ENCODE results near the gene STAG3. TPM values are rescaled to one million over a fixed set of nuclear protein-coding genes. Genes with fewer than 3 reads are reported as not detected.

Gene STAG3
- total RNA-seq, 1 experiment from 2014 or later: 0.35 TPM

DNA sequence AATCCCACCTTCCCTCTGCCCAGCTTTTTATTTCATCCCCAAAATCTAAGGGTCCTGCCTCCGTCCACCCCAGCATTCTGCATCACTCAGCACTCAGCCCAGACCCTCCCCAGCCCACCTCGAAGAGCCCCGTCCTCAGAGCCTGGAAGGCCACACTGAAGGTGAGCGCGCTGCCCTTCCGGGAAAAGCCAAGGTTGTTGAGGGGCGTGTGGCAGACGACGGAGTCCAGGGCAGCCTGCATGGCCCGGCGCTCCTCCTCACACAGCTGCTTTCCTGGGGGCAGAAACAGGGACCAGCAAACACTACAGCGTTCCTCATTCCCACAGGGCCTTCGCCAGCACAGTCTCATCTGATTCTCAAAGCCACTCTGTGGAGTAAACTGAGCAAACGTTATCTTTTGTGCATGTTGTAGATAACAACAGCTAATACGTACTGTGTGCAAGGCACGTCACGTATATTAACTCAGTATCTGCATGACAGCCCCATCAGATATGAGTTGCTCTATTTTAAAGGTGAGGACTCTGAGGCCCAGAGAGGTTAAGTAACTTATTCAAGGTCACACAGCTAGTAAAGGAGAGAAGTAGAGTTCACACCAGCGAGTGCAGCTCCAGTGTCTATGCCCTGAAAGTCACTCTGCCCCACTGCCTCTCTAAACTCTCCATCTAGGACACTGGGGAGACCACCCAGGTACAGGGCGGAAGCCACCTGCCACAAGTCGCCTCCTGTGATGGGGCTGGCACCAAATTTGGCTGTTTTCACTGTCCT is 22.0 kb upstream of the STAG3 start:
- no peak for DNase-seq (ENCODE audit: low spot score)

GRCh38 chr7:100156331-100157068 is 21.2 kb upstream of the STAG3 start:
- DNase-seq (ENCODE audit: low spot score): no peak

DNA sequence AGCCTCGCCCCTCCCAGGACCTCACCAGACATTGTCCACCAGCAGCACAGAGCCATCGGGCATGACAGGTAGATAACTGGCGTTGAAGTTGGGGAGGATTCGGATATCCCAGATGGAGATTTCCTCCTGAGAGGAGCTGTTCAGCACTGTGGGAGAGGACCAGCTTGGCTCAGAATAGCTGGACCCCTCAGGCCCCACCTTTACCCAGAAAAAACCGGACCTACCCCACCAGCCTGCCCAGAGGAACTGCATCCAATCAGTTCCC is 20.7 kb upstream of the STAG3 start:
- no peak for DNase-seq (ENCODE audit: low spot score)

DNA sequence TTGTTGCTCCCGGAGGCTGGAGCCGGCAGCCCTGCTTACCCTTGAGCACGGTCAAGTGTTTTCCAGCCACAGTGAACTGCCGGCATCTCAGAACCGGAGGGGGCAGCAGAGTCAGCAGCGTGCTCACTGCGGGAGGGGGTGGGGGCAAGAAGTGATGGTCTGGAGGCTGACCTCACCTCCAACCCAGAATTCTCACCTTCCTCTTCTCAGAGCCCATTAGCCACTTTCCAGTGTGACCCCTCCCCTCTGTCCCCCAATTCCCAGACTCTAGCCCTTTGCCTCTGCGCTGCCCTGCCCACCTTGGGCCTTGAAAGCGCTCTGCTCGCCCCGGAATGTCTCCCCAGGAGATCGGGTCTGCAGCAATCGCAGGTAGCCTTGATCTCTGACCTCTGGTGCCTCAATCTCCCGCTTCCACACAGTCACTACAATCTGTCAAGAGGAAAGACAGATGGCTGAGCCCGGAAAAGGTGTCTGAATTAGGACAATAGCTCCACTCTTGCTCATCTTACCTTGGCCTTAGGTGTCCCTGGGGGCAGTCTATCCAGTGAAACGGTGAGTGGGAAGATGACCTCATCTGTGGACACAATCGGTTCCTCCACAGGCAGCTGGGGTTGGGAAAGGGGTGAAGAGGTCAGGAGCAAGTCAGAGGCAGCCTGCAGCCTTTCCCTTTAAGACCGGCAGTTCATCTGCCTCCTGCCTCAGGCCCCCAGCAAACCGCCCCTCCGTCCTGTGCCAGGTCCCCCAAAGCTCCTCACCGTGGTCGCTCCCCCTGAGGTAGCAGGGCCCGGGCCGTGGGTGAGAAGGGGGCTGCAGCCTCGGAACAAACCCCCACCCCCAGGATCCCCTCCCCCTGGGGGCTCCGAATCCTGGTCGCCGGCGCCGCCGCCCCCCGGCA is 20.1 kb upstream of the STAG3 start:
- DNase-seq (ENCODE audit: low spot score): peak; percentile 29

DNA sequence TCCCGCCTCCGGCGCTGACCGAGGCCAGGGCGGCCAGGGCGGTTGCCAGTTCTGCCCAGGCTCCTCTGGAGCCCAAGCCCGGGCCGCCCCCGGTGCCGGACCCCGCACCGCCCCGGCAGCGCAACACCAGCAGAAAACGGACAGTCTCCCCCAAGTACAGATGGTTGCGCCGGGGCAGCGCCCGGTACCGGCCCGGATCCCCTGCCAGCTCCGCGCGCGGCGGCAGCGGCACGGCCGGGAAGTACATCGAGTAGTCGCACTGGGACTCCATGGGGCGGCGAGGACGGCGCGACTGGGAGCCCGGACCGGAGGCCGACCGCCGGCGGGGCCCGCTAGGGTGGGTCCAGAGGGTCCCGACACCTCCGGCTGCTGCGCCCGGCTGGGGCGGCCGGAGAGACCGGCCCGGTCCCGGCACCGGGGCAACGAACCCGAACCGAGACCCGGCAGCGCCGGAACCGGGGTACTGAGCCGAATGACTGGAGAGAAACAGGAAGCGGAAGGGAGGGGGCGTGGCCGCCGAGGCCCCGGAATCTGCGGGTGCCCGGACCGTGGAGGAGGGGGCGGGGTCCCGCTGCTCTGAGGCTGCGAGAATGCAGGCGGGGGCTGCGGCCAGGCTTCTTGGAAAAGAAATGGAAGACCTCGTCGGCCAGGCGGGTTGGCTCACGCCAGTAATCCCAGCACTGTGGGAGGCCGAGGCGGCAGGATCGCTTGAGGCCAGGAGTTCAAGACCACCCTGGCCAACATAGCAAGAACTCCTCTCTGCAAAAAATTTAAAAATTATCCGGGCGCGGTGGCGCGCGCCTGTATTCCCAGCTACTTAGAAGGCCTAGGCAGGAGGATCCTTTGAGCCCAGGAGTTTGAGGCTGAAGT is 19.3 kb upstream of the STAG3 start, which contains the start of gene TRAPPC14:
TSS of gene TRAPPC14 (minus strand) at position 495 of the 870 bp plus-strand sequence. CDS start at position 271, 224 bp downstream.
- peak; percentile 81 for DNase-seq (ENCODE audit: low spot score)

DNA sequence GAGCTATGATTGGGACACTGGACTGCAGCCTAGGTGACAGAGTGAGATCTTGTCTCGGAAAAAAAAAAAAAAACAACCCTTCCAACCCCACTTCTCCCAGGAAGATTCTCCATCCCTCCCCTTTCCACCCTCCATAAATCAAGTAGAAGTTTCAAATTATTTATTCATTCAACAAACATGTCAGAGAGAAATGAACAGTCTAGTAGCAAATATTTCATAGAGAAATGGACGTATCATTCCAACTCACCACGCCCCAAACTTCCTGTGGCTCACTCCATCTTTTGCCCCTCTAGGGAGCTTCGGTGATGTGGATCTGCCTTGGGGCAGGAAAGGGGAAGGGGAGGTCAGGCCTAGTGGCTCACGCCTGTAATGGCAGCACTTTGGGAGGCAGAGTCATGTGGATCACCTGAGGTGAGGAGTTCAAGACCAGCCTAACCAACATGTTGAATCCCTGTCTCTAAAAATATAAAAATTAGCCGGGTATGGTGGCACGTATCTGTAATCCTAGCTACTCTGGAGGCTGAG is 18.6 kb upstream of the STAG3 start:
- no peak for DNase-seq (ENCODE audit: low spot score)

DNA sequence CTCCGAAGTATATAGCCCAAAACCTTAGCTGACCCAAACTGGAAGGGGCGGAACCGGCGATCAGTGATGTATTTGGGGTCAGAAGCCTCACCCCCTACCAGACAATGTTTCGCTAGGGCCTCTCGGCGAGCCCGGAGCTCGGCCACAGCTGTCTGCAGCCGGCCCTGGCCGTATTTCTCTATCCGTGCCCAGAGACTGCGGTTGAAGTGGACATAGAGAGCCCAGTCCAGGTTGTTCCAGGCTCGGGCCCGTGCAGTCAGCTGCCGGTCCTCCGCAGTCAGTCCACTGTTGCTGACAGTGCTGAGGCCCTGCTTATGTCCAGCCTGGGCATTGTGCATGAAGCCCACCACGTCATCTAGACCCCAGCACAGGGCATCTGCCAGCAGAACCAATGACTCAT is 17.7 kb upstream of the STAG3 start:
- no peak for DNase-seq (ENCODE audit: low spot score)

GRCh38 chr7:100163006-100163531 is 14.6 kb upstream of the STAG3 start:
- no peak for DNase-seq (ENCODE audit: low spot score)

GRCh38 chr7:100163871-100164270 is 13.8 kb upstream of the STAG3 start:
- DNase-seq (ENCODE audit: low spot score): no peak

DNA sequence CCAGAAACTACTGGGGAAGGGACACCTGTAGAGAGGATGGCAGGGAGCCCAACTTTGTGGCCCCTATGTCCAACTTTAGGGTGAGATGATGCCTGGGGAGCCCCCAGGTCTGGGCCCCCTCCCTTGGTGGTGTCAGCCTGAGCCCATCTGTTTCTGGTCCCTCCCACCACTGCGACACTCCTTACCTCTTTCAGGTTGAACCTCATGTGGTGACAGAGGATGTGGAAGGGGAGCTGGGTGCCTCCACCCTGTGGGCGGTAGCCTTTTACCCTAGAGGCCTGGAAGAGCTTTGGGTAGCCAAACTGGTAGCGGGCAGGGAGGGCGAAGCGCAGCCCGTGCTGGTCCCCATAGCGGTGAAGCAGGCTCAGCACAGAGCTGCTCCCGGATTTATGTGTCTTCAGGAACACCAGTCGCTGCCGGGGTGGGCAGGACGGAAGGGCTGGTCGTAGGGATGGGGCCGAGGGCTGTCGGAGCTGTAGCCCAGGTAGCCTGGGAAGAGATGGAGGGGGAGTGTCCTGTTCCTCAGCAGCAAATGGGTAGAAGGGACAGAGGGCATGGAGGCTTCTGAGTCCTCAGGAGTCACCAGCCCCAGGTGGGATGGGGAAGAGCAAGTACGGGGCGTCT is 11.3 kb upstream of the STAG3 start:
- DNase-seq (ENCODE audit: low spot score): no peak

DNA sequence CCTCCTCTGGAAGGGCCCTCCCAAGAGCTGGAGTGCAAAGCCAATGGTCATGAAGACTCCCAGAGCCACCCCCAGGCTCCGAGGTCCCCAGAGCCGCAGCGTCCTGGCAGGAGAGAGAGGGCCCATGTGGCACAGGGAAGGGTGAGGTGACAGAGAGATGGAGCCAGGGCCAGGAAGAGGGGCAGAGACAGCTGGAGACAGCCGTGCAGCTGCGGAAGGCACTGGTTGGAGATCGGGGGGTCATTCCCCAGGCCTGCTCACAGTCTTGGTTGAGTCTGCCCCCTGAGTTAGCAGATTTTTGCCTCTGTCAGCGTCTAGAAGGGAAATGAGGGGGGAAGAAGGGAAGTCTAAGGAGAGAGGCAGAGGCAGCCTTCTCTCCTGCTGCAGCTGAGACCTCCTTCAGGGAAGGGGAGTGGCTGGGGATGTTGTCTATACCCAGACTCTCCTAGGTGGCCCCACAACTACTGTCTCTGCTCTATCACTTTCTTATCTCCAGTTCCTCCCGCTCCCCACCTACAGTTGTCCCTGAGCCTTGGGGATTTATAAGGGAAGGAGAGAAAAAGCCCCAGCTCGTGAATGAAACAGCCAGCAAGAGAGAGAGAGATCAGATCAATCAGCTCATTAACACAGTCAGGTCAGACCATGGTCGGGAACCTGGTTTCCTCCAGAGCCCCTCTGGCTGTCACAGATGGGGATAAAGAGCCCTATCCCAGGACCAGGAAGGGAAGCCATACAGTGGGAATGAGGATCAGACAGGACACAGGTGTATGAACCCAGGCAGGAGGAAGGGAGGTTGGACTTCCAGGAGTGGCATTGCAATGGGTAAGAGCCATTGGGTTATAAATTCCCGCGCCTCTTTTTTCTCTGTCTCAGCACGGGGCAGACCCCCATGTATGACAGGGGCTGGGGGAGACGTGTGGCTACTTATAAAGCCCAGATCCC is 10.5 kb upstream of the STAG3 start:
- no peak for DNase-seq (ENCODE audit: low spot score)

DNA sequence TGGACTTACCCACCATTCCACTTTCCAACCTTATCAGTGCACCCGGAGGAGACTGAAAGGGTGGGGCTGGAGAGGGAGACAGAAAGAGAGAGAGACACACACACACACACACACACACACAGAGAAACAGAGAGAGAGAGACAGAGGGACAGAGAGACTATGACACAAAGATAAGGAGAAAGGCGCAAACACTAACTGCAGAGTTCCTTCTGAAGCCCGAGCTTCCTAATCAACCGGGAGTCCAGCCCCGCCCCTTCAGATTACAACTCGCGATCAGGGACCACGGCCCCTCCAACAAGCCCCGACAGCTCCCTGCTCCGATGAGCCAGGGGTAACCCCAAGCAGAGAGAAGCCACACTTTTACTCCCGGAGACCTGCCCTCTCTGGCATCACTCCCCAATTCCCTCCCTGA is 9.8 kb upstream of the STAG3 start:
- no peak for DNase-seq (ENCODE audit: low spot score)

DNA sequence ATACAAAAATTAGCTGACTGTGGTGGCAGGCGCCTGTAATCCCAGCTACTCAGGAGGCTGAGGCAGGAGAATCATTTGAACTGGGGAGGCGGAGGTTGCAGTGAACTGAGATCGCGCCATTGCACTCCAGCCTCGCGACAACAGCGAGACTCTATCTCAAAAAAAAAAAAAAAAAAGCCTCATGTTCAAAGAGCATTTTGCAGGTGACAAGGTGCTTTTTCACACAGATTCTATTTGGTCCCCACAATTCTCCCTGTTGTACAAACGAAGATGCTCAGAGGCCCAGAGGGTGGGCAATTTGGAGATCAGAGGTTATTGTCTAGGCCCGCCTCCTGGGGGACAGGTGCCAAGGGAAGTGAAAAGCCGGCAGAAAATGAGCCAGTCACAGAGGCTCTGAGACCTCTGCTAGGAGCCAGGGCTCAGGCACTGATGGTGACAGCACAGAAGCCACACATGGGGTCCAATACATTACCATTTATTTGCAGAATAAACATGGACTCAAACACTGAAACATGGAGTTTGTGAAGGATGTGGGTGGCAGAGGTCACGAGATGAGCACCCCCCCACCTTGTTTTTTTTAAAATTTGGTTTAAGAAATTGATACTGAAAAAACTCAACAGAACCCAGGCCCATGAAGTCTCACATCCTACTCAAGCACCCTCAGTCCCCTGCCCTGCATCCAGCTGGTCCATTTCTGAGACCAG is 8.4 kb upstream of the STAG3 start:
- DNase-seq (ENCODE audit: low spot score): no peak

DNA sequence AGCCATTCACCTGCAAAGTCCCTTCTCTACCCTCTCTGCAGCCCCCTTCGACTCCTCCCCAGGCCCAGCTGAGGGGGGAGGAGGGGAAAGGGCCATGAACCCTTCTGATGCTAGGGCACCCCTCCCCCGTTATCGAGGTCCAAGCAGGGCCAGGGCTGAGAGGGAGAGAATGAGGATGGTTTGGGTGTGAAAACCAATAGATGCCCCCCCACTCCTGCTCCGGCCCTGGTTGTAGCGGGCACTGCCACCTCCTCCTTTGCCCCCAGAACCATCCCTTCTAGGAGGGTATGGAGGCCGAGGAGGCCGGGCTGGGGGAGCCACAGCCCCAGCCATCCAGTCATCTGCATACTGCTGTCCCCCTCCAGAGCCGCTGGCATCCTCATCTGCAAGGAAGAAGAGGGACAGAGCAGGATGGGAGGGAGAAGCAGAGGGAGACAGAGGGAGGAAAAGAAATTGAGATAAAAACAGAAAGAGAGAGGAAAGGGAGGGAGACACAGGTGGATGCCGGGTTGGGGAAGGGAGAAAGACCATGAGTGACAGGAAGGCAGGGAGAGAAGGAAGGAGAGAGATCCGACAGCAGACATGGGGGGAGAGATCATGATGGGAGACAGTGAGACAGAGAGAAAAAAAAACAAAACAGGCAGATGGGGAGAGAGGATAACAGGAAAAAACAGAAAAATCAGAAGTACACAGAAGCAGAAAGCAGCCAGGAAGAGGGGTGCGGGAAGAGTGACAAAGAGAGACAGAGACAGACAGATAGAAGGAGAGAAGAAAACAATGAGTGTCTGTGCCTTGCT is 7.4 kb upstream of the STAG3 start:
- no peak for DNase-seq (ENCODE audit: low spot score)

- no peak for DNase-seq (ENCODE audit: low spot score)
Observed at GRCh38 chr7:100171087-100171681, 6.5 kb upstream of the STAG3 start.

GRCh38 chr7:100171840-100172239 is 5.9 kb upstream of the STAG3 start:
- no peak for DNase-seq (ENCODE audit: low spot score)

GRCh38 chr7:100173806-100174495 is 3.8 kb upstream of the STAG3 start:
- DNase-seq (ENCODE audit: low spot score): no peak
